Motor neuron (in vitro differentiated cells): ENCODE data around the gene MTA1. TPM values are rescaled to one million over a fixed set of nuclear protein-coding genes. Genes with fewer than 3 reads are reported as not detected.

ENCODE experiments used
- ATAC-seq, 8 experiments: fragments of 200-7000 bp; cut with Tn5 transposase; replicated peaks in 6 of 8; 2 replicates each; pipeline ENCODE4 v1.8.0; 2021; ENCODE audit warnings: mild to moderate bottlenecking in 8 of 8, moderate library complexity in 8 of 8
- H3K27ac ChIP-seq, 2 donors: fragments of 250-450 bp; sonication (Bioruptor Pico); 2 replicates each; pipeline ENCODE4 v1.9.0; 2021; ENCODE audit warnings: antibody characterized with exemption in 2 of 2, mild to moderate bottlenecking in 2 of 2, moderate library complexity in 1 of 2
- H3K4me1 ChIP-seq, 2 donors: fragments of 250-450 bp; sonication (Bioruptor Pico); replicated peaks in 1 of 2; 2 replicates each; pipeline ENCODE4 v1.6.1; 2021; ENCODE audit warnings: antibody characterized with exemption in 2 of 2, mild to moderate bottlenecking in 2 of 2, moderate library complexity in 1 of 2
- H3K4me3 ChIP-seq, 5 donors: fragments of 250-450 bp; sonication (Bioruptor Pico); 2 replicates each; pipeline ENCODE4 v1.9.0; 2021; ENCODE audit warnings: antibody characterized with exemption in 5 of 5, mild to moderate bottlenecking in 5 of 5, moderate library complexity in 4 of 5
- WGBS, 10 experiments: fragments of 450-650 bp; shearing (Covaris generic); methylation state at CpG; one replicate each; pipeline ENCODE4 v1.0.0; 2022; 5-methylcytosine and 5-hydroxymethylcytosine counted together
- in situ Hi-C, 9 experiments: fragments of 400-800 bp; cut with MboI; loops; one replicate each; pipeline ENCODE4 v1.15.0; 2021; ENCODE audit warnings: low sequenced_read_pairs in 9 of 9, low pct_unique_long_range_greater_than_20kb in 2 of 9; ENCODE audit not compliant: unreplicated experiment in 9 of 9
- total RNA-seq, 8 experiments: library from RNA; unstranded; fragments of 300-600 nt; gene quantifications; 2 replicates each; pipeline versions ENCODE4 v1.2.3 to v1.2.4, GENCODE V29; 2022

The MTA1 gene
- total RNA-seq, 8 experiments from 2014 or later, result 27.1 to 101 (median 52.4) TPM

DNA sequence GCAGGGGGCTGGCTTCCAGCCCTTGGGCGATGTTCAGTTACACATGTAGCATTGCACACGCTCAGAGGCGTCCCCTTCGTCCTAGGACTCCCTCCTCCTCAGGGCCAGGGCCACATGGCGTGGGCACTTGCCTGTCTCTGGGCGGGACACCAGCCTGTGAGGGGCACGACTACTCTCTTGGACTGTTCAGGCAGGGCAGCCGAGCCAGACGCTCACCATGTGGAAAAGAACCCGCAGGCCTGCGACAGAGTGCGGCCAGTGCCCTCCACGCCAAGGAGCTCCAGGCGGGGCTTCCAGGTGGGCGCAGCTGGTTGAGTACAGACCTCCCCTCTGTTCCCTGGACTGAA lies 20.9 kb downstream of the MTA1 start:
- no peaks in the 10 kb centered on the region for H3K4me1 ChIP-seq
- ATAC-seq, result no peak
- in situ Hi-C loops, result no loop called here
- H3K27ac ChIP-seq, result no peak overlapping the region
- WGBS, 10 experiments, result 90 to 100% (median 100%) methylated on average over 1 to 13 of the region's 15 CpGs; no CpG with 5 or more reads in 5 of the 10 experiments
- no peak overlapping the region for H3K4me3 ChIP-seq

DNA sequence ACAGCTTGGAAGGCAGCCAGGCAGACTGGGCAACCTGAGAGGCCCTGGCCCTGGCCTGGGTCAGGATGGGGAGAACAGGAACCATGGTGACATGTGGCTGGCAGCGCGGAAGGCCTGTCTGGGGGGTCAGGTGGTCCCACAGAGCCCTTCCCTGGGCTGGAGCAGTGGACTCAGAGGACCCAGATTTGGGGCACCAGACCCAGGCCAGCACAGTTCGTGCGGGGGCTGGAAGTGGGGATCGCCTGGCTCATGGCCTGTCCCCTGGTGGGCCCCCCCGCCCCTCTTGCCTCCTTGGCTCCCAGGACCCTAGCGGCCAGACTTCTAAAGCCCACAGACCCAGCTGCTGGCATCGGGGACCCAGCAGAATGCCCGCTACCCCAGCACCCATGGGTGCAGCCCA lies 21.4 kb downstream of the MTA1 start:
- in situ Hi-C loops, result no loop called here
- no peaks in the 10 kb centered on the region for H3K4me1 ChIP-seq
- no peak for ATAC-seq
- no peak overlapping the region for H3K4me3 ChIP-seq
- 87 to 100% (median 100%) methylated on average over 2 to 3 of the region's 9 CpGs; no CpG with 5 or more reads in 7 of the 10 experiments for WGBS, 10 experiments
- no peak overlapping the region for H3K27ac ChIP-seq

DNA sequence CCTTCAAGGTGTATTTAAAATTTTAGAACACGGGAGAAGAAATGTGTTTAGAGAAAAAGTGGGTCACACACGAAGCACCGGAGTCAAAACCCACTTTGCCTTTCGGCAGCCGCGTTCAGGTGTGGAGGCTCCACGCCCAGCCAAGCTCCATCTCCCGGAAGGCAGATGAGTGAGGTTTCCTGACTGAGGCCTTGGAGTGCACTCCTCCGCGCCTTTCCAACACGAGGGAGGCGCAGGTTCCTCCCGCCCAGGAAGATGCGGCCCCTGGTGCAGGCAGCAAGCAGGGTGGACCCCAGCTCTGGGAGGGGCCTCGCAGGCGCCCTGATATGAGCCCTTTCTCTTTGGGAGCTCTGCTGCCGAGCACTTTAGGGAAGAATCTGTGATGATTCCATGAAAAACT lies 22.5 kb downstream of the MTA1 start:
- no peak for ATAC-seq
- H3K27ac ChIP-seq, result no peak overlapping the region
- in situ Hi-C loops, result no loop called here
- 75 to 100% (median 89%) methylated on average over 1 to 13 of the region's 17 CpGs; no CpG with 5 or more reads in 1 of the 10 experiments for WGBS, 10 experiments
- no peak overlapping the region for H3K4me3 ChIP-seq
- no peaks in the 10 kb centered on the region for H3K4me1 ChIP-seq

DNA sequence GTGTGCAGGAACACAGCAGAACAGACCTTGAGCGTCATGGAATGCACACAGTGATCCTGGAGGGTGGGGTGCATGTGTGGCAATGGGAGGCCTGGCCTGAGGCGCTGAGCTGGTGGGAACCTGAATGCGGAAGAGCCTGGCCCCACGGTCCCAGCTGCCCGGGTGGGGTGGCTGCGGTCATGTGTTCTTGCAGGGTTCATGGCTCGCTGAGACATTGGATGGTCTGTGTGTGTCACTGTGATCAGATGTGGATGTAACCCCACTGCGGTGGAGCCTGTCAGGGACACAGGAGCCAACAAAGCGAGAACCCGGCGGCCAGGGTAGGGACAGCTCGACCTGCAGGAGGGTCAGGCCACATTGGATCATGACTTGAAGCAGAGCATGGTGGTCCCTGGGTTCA lies 23.2 kb downstream of the MTA1 start:
- Histone ChIP-seq H3K4me3 (no peak overlapping the region), H3K27ac (no peak overlapping the region), H3K4me1 (no peaks in the 10 kb centered on the region)
- 67 to 100% (median 73%) methylated on average over 3 to 5 of the region's 12 CpGs; no CpG with 5 or more reads in 7 of the 10 experiments for WGBS, 10 experiments
- ATAC-seq, result peak in 2 of 8 experiments; percentile 4 to 29
- in situ Hi-C loops, result no loop called here

DNA sequence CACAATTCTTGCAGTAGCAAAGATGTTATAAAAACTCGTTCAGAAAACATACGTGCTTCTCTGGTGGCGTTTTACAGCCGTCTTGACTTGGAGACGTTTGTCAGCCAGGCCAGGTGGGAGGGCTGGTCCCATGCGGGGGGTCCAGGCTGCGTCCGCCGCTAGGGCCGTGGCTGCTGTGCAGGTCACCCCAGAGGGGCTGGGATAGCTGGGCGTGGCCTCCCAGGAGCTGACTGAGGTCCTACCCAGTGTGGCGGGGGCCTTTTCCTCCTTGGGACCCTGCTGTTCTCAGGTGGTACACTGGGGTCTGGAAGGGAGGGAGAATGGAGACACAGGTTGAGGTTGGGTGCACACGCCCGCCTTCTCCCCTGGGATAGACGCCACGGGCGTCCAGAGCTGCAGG lies 25.2 kb downstream of the MTA1 start:
- H3K27ac ChIP-seq, result no peak overlapping the region
- 83 to 100% (median 92%) methylated on average over 1 to 3 of the region's 17 CpGs; no CpG with 5 or more reads in 5 of the 10 experiments for whole genome bisulfite sequencing, 10 experiments
- in situ Hi-C loops, result no loop called here
- no peak overlapping the region for H3K4me3 ChIP-seq
- ATAC-seq, result no peak
- peaks cover 0 to 2% of the 10 kb centered on the region in 2 donors for H3K4me1 ChIP-seq

DNA sequence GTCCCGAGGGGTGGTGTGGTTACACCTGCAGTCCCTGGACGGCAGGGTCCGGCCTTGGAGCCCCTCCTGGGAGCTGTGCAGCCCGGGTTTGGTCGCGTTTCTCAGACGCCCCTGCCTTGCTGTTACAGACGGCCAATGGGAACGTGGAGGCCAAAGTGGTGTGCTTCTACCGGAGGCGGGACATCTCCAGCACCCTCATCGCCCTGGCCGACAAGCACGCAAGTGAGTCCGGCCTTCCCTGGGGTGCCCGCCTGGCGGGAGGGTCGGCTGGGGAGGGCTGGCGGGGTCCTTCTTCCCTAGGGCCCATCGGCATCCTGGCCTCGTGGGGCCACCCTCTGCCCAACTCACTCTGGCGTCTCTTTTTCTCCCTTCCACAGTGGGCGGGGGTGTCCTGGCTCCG lies 25.7 kb downstream of the MTA1 start:
- in situ Hi-C loops, result no loop called here
- no peak for ATAC-seq
- peaks cover 0 to 2% of the 10 kb centered on the region in 2 donors for H3K4me1 ChIP-seq
- 60 to 100% (median 69%) methylated on average over 1 to 6 of the region's 24 CpGs; no CpG with 5 or more reads in 7 of the 10 experiments for WGBS, 10 experiments
- no peak overlapping the region for H3K4me3 ChIP-seq
- no peak overlapping the region for H3K27ac ChIP-seq

DNA sequence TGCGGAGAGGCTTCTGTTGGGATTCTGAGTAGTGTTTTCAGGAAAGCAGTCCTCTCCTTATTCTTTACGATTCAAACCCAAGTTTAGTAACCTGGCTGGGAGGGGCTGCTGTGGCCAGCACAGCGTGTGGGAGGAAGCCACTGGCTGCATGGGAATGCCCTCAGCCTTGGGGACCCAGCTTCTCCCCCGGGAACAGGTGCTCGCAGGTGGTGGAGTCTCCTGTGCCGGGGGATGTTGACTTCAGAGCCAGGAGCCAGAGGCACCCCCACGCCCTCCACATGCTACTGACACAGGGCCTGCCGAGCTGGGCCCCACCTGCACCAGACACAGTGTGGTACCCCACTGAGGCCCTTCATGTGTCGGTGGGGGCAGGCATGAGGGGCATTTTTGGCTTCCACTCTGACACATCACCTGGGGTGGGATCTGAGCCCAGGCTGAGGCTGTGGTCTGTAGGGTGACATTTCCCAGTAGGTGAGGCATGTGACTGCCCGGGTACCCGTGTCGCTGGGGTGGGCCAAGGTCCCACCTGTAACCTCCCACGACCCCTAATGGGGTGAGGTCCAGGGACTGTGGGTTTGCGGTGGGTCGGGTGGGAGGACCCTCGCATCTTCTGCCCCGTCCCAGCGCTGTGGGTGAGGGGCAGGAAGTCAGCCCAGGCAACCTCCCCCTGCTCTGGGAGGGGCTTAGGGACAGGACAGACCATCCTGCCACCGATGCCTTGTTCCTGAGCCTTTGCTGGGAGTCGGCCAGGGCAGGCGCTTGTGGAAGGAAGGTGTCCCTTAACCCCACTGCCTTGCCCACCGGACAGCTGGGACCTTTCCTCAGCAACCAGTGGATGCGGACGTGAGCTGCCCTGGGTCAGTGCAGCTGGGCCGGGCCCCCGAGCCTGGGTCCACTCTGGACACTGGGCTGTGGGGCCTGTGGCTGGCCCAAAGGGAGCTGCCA lies 26.5 kb downstream of the MTA1 start:
- Histone ChIP-seq H3K4me3 (no peak overlapping the region), H3K4me1 (peaks cover 0 to 2% of the 10 kb centered on the region in 2 donors), H3K27ac (no peak overlapping the region)
- 78 to 100% (median 100%) methylated on average over 1 to 6 of the region's 26 CpGs; no CpG with 5 or more reads in 3 of the 10 experiments for WGBS, 10 experiments
- no peak for ATAC-seq
- in situ Hi-C loops, result no loop called here

DNA sequence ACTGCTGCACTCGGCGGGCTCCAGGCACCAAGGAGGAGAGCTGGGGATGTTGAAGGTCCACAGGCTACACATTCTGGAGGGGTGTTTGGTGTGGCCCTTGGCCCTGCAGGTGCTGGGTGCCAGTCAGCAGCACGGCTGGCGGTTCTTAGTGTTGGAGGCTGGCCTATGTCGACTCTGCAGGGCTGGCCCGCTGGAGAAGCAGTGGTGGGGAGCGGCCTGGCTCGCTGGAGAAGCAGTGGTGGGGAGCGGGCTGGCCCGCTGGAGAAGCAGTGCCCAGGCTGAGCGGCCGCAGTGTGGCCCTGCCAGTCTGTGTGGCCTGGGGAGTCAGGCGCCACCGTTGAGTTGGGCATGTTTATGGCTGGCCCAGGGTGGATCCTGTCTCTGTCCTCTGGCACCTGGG lies 27.3 kb downstream of the MTA1 start:
- no peak overlapping the region for H3K4me3 ChIP-seq
- peaks cover 0 to 2% of the 10 kb centered on the region in 2 donors for H3K4me1 ChIP-seq
- no peak overlapping the region for H3K27ac ChIP-seq
- WGBS, 10 experiments, result 89 to 100% (median 95%) methylated on average over 2 to 5 of the region's 14 CpGs; no CpG with 5 or more reads in 7 of the 10 experiments
- ATAC-seq, result no peak
- in situ Hi-C loops, result no loop called here

DNA sequence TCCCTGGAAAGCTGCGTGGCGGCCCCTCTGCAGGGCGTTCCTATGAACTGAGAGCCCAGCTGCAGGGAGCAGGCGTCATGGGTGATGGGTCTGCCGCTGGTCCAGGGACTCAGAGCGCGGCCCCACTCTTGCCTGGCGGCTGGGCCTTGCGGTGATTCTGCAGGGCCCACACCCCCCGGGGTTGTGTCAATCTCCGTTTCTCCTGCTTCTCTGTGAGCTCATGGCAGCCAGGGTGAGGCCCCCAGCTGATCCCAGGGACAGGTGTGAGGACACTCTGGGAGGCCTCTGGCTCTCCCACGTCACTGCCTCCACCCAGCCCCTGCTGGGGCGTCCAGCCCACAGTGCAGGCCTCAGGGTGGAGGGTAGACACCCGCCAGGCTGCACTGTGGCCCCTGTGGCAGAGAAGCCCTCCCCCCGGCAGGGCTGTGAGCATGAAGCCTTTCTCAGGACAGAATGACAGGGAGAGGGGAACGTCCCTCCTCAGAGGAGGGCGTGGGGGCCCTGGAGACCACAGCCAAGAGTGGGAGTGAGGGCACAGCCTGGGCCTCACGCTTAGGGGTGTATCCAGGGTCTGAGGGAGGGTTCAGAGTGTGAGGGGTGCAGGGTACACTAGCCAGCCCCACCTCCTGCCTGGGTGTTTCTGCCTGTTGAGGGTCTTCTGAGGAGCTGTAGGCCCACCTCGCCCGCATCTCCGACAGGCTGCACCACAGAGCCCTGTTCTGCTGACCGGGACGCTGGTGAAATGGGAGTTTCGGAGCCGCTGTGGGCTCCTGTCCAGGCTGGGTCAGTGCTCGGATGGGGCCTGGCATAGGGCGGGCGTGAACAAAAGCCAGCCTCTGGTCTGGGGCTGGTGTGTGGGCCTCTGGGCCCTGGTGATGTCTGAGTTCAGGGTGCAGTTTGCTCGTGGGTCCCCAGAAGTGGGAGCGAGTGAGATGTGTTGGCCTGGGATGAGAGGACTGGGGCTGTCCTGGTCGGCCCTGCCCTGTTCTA lies 28.3 kb downstream of the MTA1 start:
- ATAC-seq, result peak in 4 of 8 experiments; percentile 4 to 15 (median 7)
- 77 to 100% (median 95%) methylated on average over 1 to 12 of the region's 31 CpGs; no CpG with 5 or more reads in 4 of the 10 experiments for WGBS, 10 experiments
- in situ Hi-C loops, result no loop called here
- Histone ChIP-seq H3K4me3 (no peak overlapping the region), H3K27ac (no peak overlapping the region), H3K4me1 (peaks cover 0 to 2% of the 10 kb centered on the region in 2 donors)

DNA sequence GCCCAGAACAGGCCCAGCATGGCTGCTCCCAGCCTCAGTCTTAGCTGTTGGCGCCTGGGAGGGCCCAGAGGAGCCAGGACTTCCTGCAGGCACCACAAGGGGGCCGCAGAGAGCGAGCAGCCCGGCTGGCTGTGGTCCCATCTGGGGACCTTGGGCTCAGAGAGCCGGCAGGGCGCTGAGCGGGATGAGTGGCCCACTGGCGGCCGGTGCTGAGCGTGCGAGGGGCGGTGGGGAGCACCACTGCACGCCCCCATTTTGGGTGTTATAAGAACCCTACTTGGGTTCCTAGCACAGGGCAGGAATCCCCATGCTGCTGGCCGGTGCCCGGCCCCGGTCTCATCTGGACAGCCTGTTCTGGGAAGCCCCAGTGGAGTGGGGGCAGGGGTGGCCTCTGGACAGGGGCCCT lies 29.1 kb downstream of the MTA1 start:
- H3K4me1 ChIP-seq, result peaks cover 0 to 2% of the 10 kb centered on the region in 2 donors

DNA sequence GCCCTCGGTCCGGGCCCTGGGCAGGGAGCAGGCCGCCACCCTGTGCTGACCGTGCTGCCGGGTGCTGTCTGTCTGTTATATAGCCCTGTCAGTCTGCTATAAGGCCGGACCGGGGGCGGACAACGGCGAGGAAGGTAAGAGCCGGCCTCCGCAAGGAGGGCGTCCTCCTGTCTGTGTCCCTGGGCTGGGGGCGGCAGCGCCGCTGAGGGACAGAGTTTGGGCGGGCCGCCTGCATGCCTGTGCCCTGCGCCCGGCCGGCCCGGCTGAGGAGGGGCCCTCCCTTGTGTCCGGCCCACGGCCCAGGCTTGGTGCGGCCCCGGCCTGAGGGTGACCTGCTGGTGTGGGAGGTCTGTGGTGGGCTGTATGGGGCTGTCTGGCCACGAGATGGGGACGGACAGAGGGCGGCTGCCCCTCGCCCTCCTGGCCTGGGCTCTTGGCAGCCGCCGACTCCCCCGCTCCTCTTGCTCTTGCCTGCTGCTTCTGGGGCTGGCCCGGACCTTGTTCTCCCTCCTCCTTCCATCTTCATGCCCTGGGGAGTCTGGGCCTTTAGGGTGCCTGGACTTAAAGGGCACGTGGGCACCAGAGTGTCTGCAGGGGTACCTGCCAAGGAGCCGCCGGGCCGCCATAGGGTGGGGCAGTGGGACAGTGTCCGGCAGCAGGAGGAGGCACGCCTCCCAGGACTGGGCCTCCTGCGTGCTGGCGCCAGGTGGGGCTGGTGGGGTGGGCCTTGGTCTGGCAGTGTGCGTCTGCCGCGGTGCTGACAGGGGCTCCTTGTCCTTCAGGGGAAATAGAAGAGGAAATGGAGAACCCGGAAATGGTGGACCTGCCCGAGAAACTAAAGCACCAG lies 29.9 kb downstream of the MTA1 start:
- peak in 1 of 8 experiments; percentile 1 for ATAC-seq
- no peak overlapping the region for H3K27ac ChIP-seq
- no peak overlapping the region for H3K4me3 ChIP-seq
- peaks cover 0 to 2% of the 10 kb centered on the region in 2 donors for H3K4me1 ChIP-seq
- 90 to 100% (median 100%) methylated on average over 3 to 5 of the region's 47 CpGs; no CpG with 5 or more reads in 7 of the 10 experiments for WGBS, 10 experiments
- in situ Hi-C loops, result no loop called here

More for the DNA sequence above, 29.1 kb downstream of the MTA1 start:
- WGBS, 10 experiments, result 0 to 80% methylated on average over 1 to 3 of the region's 16 CpGs; no CpG with 5 or more reads in 8 of the 10 experiments
- no peak overlapping the region for H3K27ac ChIP-seq
- H3K4me3 ChIP-seq, result no peak overlapping the region
- ATAC-seq, result peak; percentile 88 to 95 (median 94)
- in situ Hi-C loops, result no loop called here

DNA sequence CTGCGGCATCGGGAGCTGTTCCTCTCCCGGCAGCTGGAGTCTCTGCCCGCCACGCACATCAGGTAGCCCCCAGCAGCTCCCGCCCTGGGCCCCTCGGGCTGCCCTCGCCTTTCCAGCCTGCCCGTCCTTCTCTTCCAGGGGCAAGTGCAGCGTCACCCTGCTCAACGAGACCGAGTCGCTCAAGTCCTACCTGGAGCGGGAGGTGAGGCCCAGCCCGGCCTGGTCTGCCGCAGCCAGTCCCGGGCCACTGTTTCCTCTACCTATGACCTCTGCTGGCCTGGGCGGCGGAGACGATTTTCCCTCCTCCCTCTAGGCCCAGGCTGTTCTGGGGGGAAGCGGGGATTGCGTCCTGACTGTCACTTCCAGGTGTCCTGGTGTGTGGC lies 30.5 kb downstream of the MTA1 start:
- WGBS, 10 experiments, result 91 to 100% methylated on average over 3 to 4 of the region's 22 CpGs; no CpG with 5 or more reads in 8 of the 10 experiments
- H3K27ac ChIP-seq, result no peak overlapping the region
- no peak overlapping the region for H3K4me3 ChIP-seq
- no peak for ATAC-seq
- peaks cover 0 to 2% of the 10 kb centered on the region in 2 donors for H3K4me1 ChIP-seq
- in situ Hi-C loops, result no loop called here
